GM12878 (cell line): ENCODE measurements around the gene RASGRP3. TPM values are rescaled to one million over a fixed set of nuclear protein-coding genes. Genes with fewer than 3 reads are reported as not detected.

Experiments
- ATAC-seq: fragments of 200-7000 bp; cut with Tn5 transposase; 3 replicates; pipeline ENCODE4 v1.9.1; 2020; ENCODE audit warnings: mild to moderate bottlenecking, moderate library complexity
- BruUV-seq: library from RNA; stranded (reverse); fragments of 400-500 nt; replicated peaks from 2 replicates; lab custom pipeline; 2021; lab: Mats Ljungman, UMichigan
- CTCF ChIA-PET: fragments of 300-600 bp; sonication (Branson Sonifier 250); formaldehyde crosslinking; extraction: SDS; loops from one replicate; lab custom pipeline; 2021; ENCODE audit warnings: inconsistent platforms; lab: Yijun Ruan, JAX
- POLR2A ChIA-PET: fragments of 350-600 bp; formaldehyde crosslinking; extraction: SDS; loops from one replicate; lab custom pipeline; 2021; ENCODE audit warnings: inconsistent platforms; lab: Charles Lee
- RAD21 ChIA-PET: fragments of 300-600 bp; sonication (Branson Sonifier 250); formaldehyde crosslinking; loops from one replicate; lab custom pipeline; 2023; ENCODE audit warnings: antibody characterized with exemption; ENCODE audit not compliant: unreplicated experiment; lab: Charles Lee
- SMC1A ChIA-PET: fragments of 300-600 bp; sonication (Branson Sonifier 250); formaldehyde crosslinking; loops from one replicate; lab custom pipeline; 2023; ENCODE audit not compliant: unreplicated experiment, uncharacterized antibody; lab: Charles Lee
- DNase-seq: peaks from one replicate; pipeline ENCODE4 v3.0.0-alpha.2; 2011; ENCODE audit warnings: low read depth, low spot score
- FAIRE-seq: peaks from 3 replicates; lab custom pipeline; 2011; peaks lifted over from hg19 to GRCh38; lab: Jason Lieb, UNC
- H2AFZ ChIP-seq: 2 replicates; pipeline ENCODE4 v1.6.0; 2011; ENCODE audit warnings: low read depth, low read length, control low read depth; ENCODE audit not compliant: control insufficient read depth
- H3K27ac ChIP-seq: 2 replicates; pipeline ENCODE4 v1.5.1; 2011; ENCODE audit warnings: control low read depth; ENCODE audit not compliant: control insufficient read depth, insufficient read depth
- H3K27me3 ChIP-seq, 2 experiments: replicated peaks in 1 of 2; 2 replicates each; pipeline versions ENCODE4 v1.6.0 to v1.6.1; 2011; ENCODE audit warnings: low read length in 1 of 2; ENCODE audit not compliant: control insufficient read depth in 2 of 2, insufficient read depth in 2 of 2
- H3K36me3 ChIP-seq, 2 experiments: 2 replicates each; pipeline ENCODE4 v1.5.1; 2011; ENCODE audit warnings: low read length in 1 of 2; ENCODE audit not compliant: control insufficient read depth in 2 of 2, insufficient read depth in 2 of 2
- H3K4me1 ChIP-seq: 2 replicates; pipeline ENCODE4 v1.6.1; 2011; ENCODE audit warnings: mild to moderate bottlenecking, low read length, moderate library complexity, mixed read lengths; ENCODE audit not compliant: control insufficient read depth, insufficient read depth
- H3K4me2 ChIP-seq: 2 replicates; pipeline ENCODE4 v1.6.0; 2011; ENCODE audit warnings: control low read depth; ENCODE audit not compliant: control insufficient read depth, insufficient read depth
- H3K4me3 ChIP-seq: fragments of 200-600 bp; sonication (generic); 2 replicates; pipeline ENCODE4 v1.5.1; 2016
- H3K79me2 ChIP-seq: 2 replicates; pipeline ENCODE4 v1.6.0; 2011; ENCODE audit warnings: low read length; ENCODE audit not compliant: control insufficient read depth, insufficient read depth
- H3K9ac ChIP-seq: 2 replicates; pipeline ENCODE4 v1.8.0; 2011; ENCODE audit warnings: low read length, control low read depth, mixed read lengths; ENCODE audit not compliant: control insufficient read depth, insufficient read depth
- H3K9me3 ChIP-seq: replicated peaks from 3 replicates; pipeline ENCODE4 v1.5.1; 2011; ENCODE audit warnings: mild to moderate bottlenecking, low read length; ENCODE audit not compliant: control insufficient read depth, insufficient read depth
- H4K20me1 ChIP-seq: 2 replicates; pipeline ENCODE4 v1.6.0; 2011; ENCODE audit not compliant: control insufficient read depth, insufficient read depth
- JUNB ChIP-seq: IDR thresholded peaks from 2 replicates; pipeline ENCODE4 v1.6.1; 2016; ENCODE audit warnings: antibody characterized with exemption, mild to moderate bottlenecking
- JUND ChIP-seq: IDR thresholded peaks from 2 replicates; pipeline ENCODE4 v1.6.1; 2012; ENCODE audit warnings: low read depth, mild to moderate bottlenecking, low read length, improper control_type of control experiment, moderate library complexity
- WGBS: methylation state at CpG from one replicate; pipeline ENCODE4 v1.1.6; 2016; ENCODE audit warnings: low lambda C conversion rate; ENCODE audit not compliant: insufficient replicate concordance, insufficient coverage; ENCODE audit errors: missing lambda C conversion rate; 5-methylcytosine and 5-hydroxymethylcytosine counted together
- in situ Hi-C: fragments of 300-500 bp; cut with MboI; formaldehyde crosslinking; loops from 9 replicates; pipeline ENCODE4 v1.14.3; 2018; ENCODE audit warnings: mixed read lengths
- intact Hi-C: fragments of 100-400 bp; cut with micrococcal nuclease; formaldehyde crosslinking; loops from one replicate; pipeline ENCODE4 v1.14.2; 2022; ENCODE audit not compliant: unreplicated experiment
- polyA plus RNA-seq, 11 experiments: library from polyadenylated mRNA; depleted of rRNA in 4 of 11; unstranded in 6 of 11; stranded (reverse) in 5 of 11; fragments of >200 nt; fragmentation: Nextera tagmentation in 4 of 11; fragmentation: Illumina TruSeq in 1 of 11; extraction: Ambion mirVana in 4 of 11; extraction: Trizol in 1 of 11; gene quantifications; 1 replicate in 1 of 11; 2 replicates in 10 of 11; pipeline versions ENCODE4 v1.2.1 to v1.2.3, GENCODE V29; 2011 to 2016; ENCODE audit warnings: inconsistent platforms in 2 of 11, missing spikeins in 2 of 11, low read depth in 1 of 11
- total RNA-seq, 4 experiments: library from RNA; depleted of rRNA in 3 of 4; stranded (reverse); fragments of >200 nt in 3 of 4; fragmentation: Illumina TruSeq in 1 of 4; extraction: Trizol in 1 of 4; gene quantifications; 2 replicates each; pipeline versions ENCODE4 v1.2.1 to v1.2.3, GENCODE V29; 2013 to 2021
- TF ChIP-seq, protein P1 (sequence below): IDR thresholded peaks from 2 replicates; pipeline ENCODE4 v1.6.1; 2011; ENCODE audit warnings: borderline replicate concordance, low read depth, mild to moderate bottlenecking, moderate library complexity, mixed read lengths, low read length; ENCODE audit not compliant: insufficient read depth; ENCODE audit errors: extremely low read length
- TF ChIP-seq, protein P2 (sequence below): IDR thresholded peaks from 2 replicates; pipeline ENCODE4 v1.6.1; 2012; ENCODE audit warnings: low read length, inconsistent platforms

RASGRP3 gene
- total and polyA plus RNA-seq, 10 of the 15 experiments (the other 5 are each of a cell fraction or from before 2014, with no cell fraction given): 31.6 to 106 (median 64.7) TPM

DNA sequence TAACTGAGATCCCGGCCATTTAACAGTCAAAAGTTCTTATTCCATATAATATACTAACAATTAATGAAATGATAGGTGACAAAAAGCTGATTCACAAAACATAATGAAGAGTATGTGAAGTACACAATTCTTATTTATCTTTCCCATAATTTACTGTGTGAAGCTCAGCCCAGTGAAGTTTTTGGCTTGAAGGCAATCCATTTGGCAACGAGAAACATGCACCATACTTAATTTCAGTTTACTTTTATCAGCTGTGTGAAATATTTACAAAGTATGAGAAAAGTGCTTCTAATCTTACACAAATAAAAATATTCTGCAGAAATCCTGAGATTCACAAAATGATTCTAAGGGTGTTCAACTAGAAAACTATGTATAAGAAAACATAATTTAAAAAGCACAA is 110.3 kb downstream of the RASGRP3 start:
- Histone ChIP-seq H4K20me1 (no peaks in the 10 kb centered on the region), H3K9me3 (no peaks in the 10 kb centered on the region), H3K4me3 (no peak overlapping the region), H3K4me1 (peaks cover 3% of the 10 kb centered on the region; the same call in 1 of the 2 replicates), H3K27me3 (no peaks in the 10 kb centered on the region), H3K36me3 (peaks cover 4 to 19% of the 10 kb centered on the region in 2 experiments), H3K27ac (no peak overlapping the region), H3K79me2 (no peaks in the 10 kb centered on the region; the same call in none of the 2 replicates), H3K4me2 (no peak overlapping the region), H2AFZ (no peak overlapping the region), H3K9ac (no peak overlapping the region)
- no TSS peak for BruUV-seq
- ChIA-PET SMC1A (interaction anchor here (0.9 to 2.0 kb wide), 4 partner anchors 8 to 191 kb away, joined by 3 to 6 read pairs (median 4); no protein-coding TSS in a partner anchor), CTCF (interaction anchor here (1.0 to 1.4 kb wide), 3 partner anchors 12 to 145 kb away, joined by 3 to 5 read pairs (median 3); partner anchors contain the start of gene FAM98A), POLR2A (interaction anchor here (0.9 kb wide), 1 partner anchor 12 kb away, joined by 3 read pairs; the partner anchor contains the start of gene FAM98A), RAD21 (interaction anchor here (1.3 to 1.4 kb wide), 2 partner anchors 111 to 214 kb away, joined by 3 to 5 read pairs; no protein-coding TSS in a partner anchor)
- in situ Hi-C loops (loop anchor here (25.0 kb wide), 1 partner anchor 824 kb away; no protein-coding TSS in a partner anchor), intact Hi-C loops (loop anchor here (10.0 kb wide), 4 partner anchors 212 to 1032 kb away; partner anchors contain the start of gene LTBP1)
- WGBS: 100% methylated on average over 2 of the region's 2 CpGs
- DNase-seq (no peak), FAIRE-seq (no peak), ATAC-seq (no peak)
- TF ChIP-seq, protein P1, sequence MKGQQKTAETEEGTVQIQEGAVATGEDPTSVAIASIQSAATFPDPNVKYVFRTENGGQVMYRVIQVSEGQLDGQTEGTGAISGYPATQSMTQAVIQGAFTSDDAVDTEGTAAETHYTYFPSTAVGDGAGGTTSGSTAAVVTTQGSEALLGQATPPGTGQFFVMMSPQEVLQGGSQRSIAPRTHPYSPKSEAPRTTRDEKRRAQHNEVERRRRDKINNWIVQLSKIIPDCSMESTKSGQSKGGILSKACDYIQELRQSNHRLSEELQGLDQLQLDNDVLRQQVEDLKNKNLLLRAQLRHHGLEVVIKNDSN: no peak
- TF ChIP-seq JUNB: no peak

DNA sequence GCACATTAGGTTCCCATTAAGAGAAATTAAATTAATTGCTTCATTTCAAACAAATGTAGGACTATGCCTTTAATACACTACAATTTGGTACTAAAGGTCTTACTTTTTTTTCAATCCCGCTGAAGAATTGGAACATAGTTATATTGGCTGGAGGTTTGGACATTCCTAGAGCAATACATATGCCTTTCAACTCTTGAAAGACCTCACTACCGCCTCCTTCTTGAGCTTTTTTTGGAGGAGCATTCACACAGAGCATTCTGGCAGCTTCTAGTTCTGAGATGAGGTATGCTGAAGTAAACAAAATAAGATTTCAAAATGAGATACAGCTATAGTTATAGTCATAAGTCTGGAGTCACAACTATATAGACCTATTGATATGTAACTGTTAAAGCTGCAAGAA is 111.8 kb downstream of the RASGRP3 start:
- FAIRE-seq (peak; percentile 56), ATAC-seq (no peak)
- WGBS: 98% methylated on average over 2 of the region's 2 CpGs

More for the DNA sequence above, 111.8 kb downstream of the RASGRP3 start:
- Histone ChIP-seq H3K79me2 (peaks cover 1% of the 10 kb centered on the region; the same call in 1 of the 2 replicates), H3K27ac (no peak overlapping the region), H3K9me3 (no peaks in the 10 kb centered on the region), H2AFZ (no peak overlapping the region), H3K9ac (no peak overlapping the region), H4K20me1 (no peaks in the 10 kb centered on the region), H3K4me2 (no peak overlapping the region), H3K27me3 (no peaks in the 10 kb centered on the region), H3K4me1 (no peaks in the 10 kb centered on the region), H3K36me3 (peaks cover 4 to 20% of the 10 kb centered on the region in 2 experiments), H3K4me3 (no peak overlapping the region)
- in situ Hi-C loops: loop anchor here (25.0 kb wide), 1 partner anchor 826 kb away; no protein-coding TSS in a partner anchor
- intact Hi-C loops: loop anchor here (10.0 kb wide), 4 partner anchors 213 to 1033 kb away; partner anchors contain the start of gene LTBP1
- no peak for TF ChIP-seq JUND
- TF ChIP-seq, protein P2, sequence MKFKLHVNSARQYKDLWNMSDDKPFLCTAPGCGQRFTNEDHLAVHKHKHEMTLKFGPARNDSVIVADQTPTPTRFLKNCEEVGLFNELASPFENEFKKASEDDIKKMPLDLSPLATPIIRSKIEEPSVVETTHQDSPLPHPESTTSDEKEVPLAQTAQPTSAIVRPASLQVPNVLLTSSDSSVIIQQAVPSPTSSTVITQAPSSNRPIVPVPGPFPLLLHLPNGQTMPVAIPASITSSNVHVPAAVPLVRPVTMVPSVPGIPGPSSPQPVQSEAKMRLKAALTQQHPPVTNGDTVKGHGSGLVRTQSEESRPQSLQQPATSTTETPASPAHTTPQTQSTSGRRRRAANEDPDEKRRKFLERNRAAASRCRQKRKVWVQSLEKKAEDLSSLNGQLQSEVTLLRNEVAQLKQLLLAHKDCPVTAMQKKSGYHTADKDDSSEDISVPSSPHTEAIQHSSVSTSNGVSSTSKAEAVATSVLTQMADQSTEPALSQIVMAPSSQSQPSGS: no peak
- ChIA-PET SMC1A (interaction anchor here (0.6 to 1.5 kb wide), 4 partner anchors 9 to 208 kb away, joined by 3 to 6 read pairs (median 3); partner anchors contain the start of gene FAM98A), POLR2A (interaction anchor here (1.1 kb wide), 1 partner anchor 112 kb away, joined by 4 read pairs; the partner anchor contains the start of gene RASGRP3), CTCF (interaction anchor here (1.1 to 1.2 kb wide), 3 partner anchors 11 to 216 kb away, joined by 3 read pairs; partner anchors contain the start of gene FAM98A), RAD21 (interaction anchor here (0.6 kb wide), 1 partner anchor 112 kb away, joined by 3 read pairs; no protein-coding TSS in a partner anchor)
- BruUV-seq: no TSS peak
- no peak for DNase-seq
